Measurements from ENCODE around the gene PYM1.
"Not testable (repeated sequence)": the region's sequence is repeated elsewhere in the genome, so short reads cannot be mapped to it uniquely, and the experiment has no call there.

The PYM1 gene

DNA sequence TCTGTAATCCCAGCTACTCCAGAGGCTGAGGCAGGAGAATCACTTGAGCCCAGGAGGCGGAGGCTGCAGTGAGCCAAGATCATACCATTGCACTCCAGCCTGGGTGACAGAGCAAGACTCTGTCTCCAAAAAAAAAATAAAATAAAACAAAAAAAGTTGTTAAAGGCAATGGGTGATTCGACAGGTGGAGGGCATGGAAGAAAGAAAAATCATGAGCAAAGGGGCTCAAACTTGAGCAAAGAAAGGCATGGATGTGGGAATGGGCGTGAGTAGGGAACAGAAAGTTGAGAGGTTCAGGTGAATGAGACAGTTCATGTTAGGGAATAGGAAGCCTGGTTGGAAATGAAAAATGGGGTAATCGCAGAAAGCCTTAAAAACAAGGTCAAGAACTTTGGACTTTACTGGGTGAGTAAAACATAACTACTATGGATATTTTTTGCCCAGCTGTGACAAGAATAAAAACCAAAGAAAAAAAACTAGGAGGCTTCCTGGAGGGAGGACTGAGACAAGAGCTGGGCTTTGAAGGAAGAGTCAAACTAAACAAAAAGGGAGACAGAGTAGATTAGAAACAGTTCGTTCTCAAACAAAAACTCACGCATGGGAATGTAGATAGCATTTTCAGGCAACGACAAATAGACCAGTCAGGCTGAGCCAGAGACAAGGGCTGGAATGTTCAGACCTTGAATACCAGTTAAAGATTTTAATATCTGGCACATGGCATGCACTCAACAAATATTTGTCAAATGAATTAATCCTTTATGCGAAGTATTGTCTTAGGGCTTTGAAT, 18.8 kb downstream of the PYM1 start:
- DNase-seq, result no peak

- DNase-seq, result no peak
These were observed 21.6 kb downstream of the PYM1 start for GRCh38 chr12:55906056-55906455.

GRCh38 chr12:55901881-55902490, 25.7 kb downstream of the PYM1 start:
- no peak for DNase-seq

DNA sequence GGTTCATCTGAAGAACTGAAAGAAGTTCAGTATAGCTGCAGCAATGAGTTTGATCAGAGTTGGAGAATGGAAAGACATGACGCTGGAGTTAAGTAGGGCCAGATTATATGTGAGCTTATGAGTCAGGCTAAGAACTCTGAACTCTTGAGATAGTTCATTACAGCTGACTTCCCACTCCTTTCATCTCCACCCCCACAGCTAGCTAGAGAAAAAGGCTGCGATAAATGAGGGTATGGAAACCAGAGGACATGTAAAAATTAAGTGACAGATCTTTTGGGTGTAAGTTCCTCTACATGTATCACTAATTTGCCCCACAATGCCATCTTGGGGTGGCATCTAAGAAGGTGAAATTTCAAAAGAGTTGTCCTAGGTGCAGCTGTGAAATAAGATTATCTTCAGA, 28.6 kb downstream of the PYM1 start:
- DNase-seq, result no peak

DNA sequence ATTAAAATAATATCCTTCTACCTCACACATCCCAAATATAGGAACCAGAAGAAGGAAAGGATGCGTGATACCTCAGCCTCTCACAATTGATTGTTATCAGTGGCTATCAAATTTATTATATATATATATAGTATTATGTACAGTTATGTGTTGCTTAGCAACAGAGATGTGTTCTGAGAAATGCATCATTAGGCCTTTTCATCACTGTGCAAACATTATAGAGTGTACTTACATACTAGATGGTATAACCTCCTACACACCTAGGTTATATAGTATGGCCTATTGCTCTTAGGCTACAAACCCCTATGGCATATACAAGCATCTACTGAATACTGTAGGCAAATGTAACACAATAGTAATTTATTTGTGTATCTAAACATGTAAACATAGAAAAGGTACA, 34.0 kb downstream of the PYM1 start:
- DNase-seq, result no peak

- DNase-seq, result no peak
These were observed 36.4 kb downstream of the PYM1 start for GRCh38 chr12:55891310-55891709.

DNA sequence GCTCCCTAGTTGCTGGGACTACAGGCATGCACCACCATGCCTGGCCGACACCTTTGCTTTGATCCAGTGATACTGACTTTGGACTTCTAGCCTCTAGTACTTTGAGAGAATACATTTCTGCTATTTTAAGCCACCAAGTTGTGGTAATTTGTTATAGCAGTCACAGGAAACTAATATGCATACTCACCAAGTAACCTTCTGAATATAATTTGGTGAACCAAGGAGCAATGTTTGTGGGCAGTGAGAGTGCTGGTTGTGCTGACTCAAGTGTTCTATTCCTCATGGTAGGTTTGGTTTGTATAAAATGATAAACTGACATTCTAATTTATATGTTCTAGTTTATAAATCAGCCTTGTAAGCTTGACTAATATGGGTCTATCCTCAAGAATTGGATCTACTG, 42.6 kb downstream of the PYM1 start:
- no peak for DNase-seq

GRCh38 chr12:55877824-55878223, 49.9 kb downstream of the PYM1 start:
- DNase-seq, result no peak

DNA sequence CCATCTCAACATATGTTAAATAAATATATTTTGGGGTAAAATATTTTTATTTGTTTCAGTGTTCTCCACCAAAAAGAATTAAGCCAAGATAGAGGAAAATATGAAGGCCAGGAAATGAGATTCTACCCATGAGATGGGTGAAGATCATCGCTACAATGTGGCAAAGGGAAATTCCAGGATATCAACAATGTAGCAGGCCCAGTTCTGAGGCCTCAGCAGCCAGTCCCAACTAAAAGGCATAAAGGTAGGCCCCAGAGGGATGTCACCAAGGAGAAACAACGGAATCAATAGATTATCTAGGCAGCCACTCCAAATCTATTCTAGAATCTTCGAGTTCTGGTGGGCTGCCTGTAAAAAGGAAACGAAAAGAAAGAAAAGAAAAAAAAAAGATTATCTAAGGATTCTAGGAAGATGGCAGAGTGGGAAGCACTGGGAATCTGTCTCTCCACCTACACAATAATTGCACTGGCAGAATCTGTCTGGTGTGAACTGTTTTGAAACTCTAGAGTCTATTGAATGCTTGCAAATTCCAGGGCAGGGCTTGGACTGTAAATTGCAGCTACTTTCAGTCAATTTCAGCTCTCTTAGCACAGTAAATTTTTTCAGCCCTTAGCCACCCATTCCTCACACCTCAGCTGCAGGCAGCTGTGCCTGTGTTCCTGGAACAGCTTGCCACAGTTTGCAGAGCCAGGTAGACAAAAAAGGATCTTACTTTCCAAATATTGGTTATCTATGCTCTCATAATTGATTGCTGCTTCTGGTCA, 51.8 kb downstream of the PYM1 start:
- DNase-seq, result no peak

DNA sequence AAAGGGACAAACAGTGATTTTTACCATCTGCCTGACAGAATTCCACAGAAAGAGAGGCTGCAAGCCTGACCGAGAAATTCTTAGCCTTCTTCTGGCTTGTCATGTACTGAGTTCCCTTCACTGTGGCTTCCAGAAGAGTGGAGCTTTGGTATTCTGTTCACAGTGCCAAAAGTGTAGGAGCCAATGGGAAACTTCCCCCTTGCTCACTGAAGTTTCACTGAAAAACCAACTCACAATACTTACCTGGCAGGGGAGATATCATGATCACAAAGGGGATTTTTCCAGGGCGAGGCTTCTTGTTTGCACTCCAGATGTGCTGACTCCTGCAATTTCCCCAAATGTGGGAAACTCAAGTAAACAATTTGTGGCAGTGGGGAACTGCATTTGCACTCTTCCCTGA, 53.3 kb downstream of the PYM1 start:
- no peak for DNase-seq

GRCh38 chr12:55866454-55867004, 61.2 kb downstream of the PYM1 start:
- DNase-seq, result not testable (repeated sequence)

- DNase-seq, result no peak
These were observed 62.4 kb downstream of the PYM1 start for GRCh38 chr12:55865327-55865726.

DNA sequence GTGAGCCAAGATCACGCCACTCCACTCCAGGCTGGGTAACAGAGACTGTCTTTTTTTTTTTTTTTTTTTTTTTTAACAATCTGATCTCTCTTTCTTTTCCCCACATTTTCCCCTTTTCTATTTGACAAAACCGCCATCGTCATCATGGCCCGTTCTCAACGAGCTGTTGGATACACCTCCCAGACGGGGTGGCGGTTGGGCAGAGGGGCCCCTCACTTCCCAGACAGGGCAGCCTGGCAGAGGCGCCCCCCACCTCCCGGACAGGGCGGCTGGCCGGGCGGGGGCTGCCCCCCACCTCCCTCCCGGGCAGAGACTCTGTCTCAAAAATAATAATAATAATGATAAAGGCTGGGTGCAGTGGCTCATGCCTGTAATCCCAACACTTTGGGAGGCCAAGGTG, 64.8 kb downstream of the PYM1 start:
- DNase-seq, result not testable (repeated sequence)

- no peak for DNase-seq
These were observed 65.4 kb downstream of the PYM1 start for GRCh38 chr12:55862286-55862685.

GRCh38 chr12:55861871-55862270, 65.8 kb downstream of the PYM1 start:
- DNase-seq, result no peak

DNA sequence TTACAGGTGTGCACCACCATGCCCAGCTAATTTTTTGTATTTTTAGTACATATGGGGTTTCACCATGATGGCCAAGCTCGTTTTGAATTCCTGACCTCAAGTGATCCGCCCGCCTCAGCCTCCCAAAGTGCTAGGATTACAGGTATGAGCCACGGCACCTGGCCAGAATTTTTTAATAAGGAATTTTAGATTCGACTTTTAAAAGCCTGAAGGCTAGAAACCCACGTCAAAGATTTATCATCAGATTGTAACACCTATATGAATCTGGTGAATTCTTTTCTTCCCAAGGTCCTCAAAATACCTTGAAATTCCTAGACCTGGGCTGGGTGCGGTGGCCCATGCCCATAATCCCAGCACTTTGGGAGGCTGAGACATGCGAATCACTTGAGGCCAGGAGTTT, 66.3 kb downstream of the PYM1 start:
- DNase-seq, result no peak

GRCh38 chr12:55852740-55853139, 75.0 kb downstream of the PYM1 start:
- DNase-seq, result no peak
